Liver (tissue), 9 donors: ENCODE measurements around the gene NDUFAF5. TPM values are rescaled to one million over a fixed set of nuclear protein-coding genes. Genes with fewer than 3 reads are reported as not detected.

ENCODE experiments used
- DNase-seq: peaks from one replicate; pipeline ENCODE4 v3.0.0-alpha.2; 2017; ENCODE audit warnings: low spot score
- H3K27ac ChIP-seq, 2 donors: one replicate each; pipeline ENCODE4 v1.7.0; 2013; ENCODE audit warnings: inconsistent platforms in 2 of 2, low read length in 2 of 2, control low read depth in 1 of 2, low read depth in 1 of 2, mild to moderate bottlenecking in 1 of 2
- H3K27me3 ChIP-seq, 4 donors: one replicate each; pipeline versions ENCODE4 v1.6.1 to v1.7.0; 2013; ENCODE audit warnings: low read length in 3 of 4, inconsistent platforms in 1 of 4, mild to moderate bottlenecking in 1 of 4, moderate library complexity in 1 of 4; ENCODE audit not compliant: control insufficient read depth in 4 of 4, insufficient read depth in 4 of 4
- H3K36me3 ChIP-seq, 4 donors: one replicate each; pipeline versions ENCODE4 v1.6.1 to v1.7.0; 2013; ENCODE audit warnings: low read length in 3 of 4, mild to moderate bottlenecking in 3 of 4, low read depth in 1 of 4, moderate library complexity in 1 of 4; ENCODE audit not compliant: control insufficient read depth in 4 of 4, insufficient read depth in 3 of 4
- H3K4me1 ChIP-seq, 4 donors: one replicate each; pipeline versions ENCODE4 v1.6.1 to v1.7.0; 2013; ENCODE audit warnings: low read length in 3 of 4, mild to moderate bottlenecking in 3 of 4, moderate library complexity in 1 of 4; ENCODE audit not compliant: control insufficient read depth in 4 of 4, insufficient read depth in 4 of 4
- H3K4me3 ChIP-seq, 3 donors: one replicate each; pipeline versions ENCODE4 v1.6.1 to v1.7.0; 2013; ENCODE audit warnings: low read length in 3 of 3, control low read depth in 1 of 3, low read depth in 1 of 3, mild to moderate bottlenecking in 1 of 3
- H3K9ac ChIP-seq, 2 donors: one replicate each; pipeline ENCODE4 v1.7.0; 2013; ENCODE audit warnings: low read length in 2 of 2, mild to moderate bottlenecking in 2 of 2, moderate library complexity in 2 of 2, control low read depth in 1 of 2, low read depth in 1 of 2
- H3K9me3 ChIP-seq, 4 donors: one replicate each; pipeline versions ENCODE4 v1.6.1 to v1.7.0; 2013; ENCODE audit warnings: low read length in 3 of 4; ENCODE audit not compliant: control insufficient read depth in 4 of 4
- EGR1 ChIP-seq, 2 donors: IDR thresholded peaks; 2 replicates each; pipeline ENCODE4 v1.6.1; 2016 to 2018; ENCODE audit warnings: antibody characterized with exemption in 2 of 2, low read depth in 2 of 2
- HNF4G ChIP-seq: IDR thresholded peaks from 2 replicates; pipeline ENCODE4 v1.6.1; 2016; ENCODE audit warnings: antibody characterized with exemption
- JUND ChIP-seq, 2 donors: IDR thresholded peaks; 2 replicates each; pipeline ENCODE4 v1.6.1; 2016; ENCODE audit warnings: antibody characterized with exemption in 2 of 2
- NR2F2 ChIP-seq: IDR thresholded peaks from 2 replicates; pipeline ENCODE4 v1.6.1; 2016; ENCODE audit warnings: antibody characterized with exemption
- RAD21 ChIP-seq, 2 donors: IDR thresholded peaks; 2 replicates each; pipeline ENCODE4 v1.6.1; 2016; ENCODE audit warnings: antibody characterized with exemption in 2 of 2, mild to moderate bottlenecking in 2 of 2
- RXRA ChIP-seq, 2 donors: IDR thresholded peaks; 2 replicates each; pipeline ENCODE4 v1.6.1; 2017 to 2018; ENCODE audit warnings: antibody characterized with exemption in 2 of 2, mild to moderate bottlenecking in 1 of 2
- WGBS: extraction: QIAGEN DNeasy Blood & Tissue Kit; methylation state at CpG from one replicate; pipeline ENCODE4 v1.1.7; 2013; 5-methylcytosine and 5-hydroxymethylcytosine counted together
- polyA plus RNA-seq, 2 donors: library from polyadenylated mRNA; stranded (reverse) in 1 of 2; unstranded in 1 of 2; fragments of 200-250 nt in 1 of 2; fragments of >200 nt in 1 of 2; fragmentation: Nextera tagmentation in 1 of 2; extraction: Ambion mirVana in 1 of 2; gene quantifications; one replicate each; pipeline versions ENCODE4 v1.2.1 to v1.2.3, GENCODE V29; 2013 to 2015
- total RNA-seq, 2 donors: library from RNA; depleted of rRNA; stranded (reverse); fragments of >200 nt; gene quantifications; one replicate each; pipeline ENCODE4 v1.2.3, GENCODE V29; 2014
- TF ChIP-seq, protein P1 (sequence below): IDR thresholded peaks from 2 replicates; pipeline ENCODE4 v1.6.1; 2016; ENCODE audit warnings: antibody characterized with exemption, mild to moderate bottlenecking
- donor health status: healthy.
- donor health status: healthy.
- donor health status: healthy.
- donor health status: healthy.
- donor health status: healthy.

The NDUFAF5 gene
- total and polyA plus RNA-seq, 4 donors = 6.6 to 15.9 (median 12.3) TPM

DNA sequence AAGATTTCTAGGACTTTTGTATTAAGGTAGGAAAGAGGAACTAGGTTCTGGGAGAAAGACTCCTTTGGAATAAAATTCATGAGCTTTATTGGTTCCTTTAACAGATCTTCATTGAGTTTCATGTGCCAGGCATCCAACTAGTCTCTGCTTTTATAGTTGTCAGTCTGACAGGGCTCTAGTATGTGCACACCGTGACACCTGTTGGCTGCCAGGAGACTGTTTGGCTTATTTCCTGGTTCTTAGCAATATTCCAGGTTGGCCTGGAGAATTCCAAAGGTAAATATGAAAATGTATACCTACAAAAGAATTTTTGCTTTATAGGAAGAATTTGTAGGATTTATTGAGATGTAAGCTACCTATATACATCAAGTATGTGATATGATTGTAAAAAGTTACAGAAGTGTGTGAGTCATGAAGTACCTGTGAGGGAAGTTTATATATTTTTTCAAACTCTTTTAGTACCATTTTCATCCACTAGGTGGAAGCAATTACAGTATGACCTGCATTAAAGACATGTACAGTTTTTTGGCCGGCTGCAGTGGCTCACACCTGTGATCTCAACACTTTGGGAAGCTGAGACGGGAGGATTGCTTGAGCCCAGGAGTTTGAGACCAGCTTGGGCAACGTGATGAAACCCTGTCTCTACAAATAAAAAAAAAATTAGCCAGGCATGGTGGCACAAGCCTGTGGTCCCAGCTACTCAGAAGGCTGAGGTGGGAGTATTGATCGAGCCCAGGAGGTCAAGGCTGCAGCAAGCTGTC is 35.2 kb downstream of the NDUFAF5 start (continued):
- no peak for TF ChIP-seq RXRA (IDR thresholded peaks at IDR 0.05)
- TF ChIP-seq, protein P1, sequence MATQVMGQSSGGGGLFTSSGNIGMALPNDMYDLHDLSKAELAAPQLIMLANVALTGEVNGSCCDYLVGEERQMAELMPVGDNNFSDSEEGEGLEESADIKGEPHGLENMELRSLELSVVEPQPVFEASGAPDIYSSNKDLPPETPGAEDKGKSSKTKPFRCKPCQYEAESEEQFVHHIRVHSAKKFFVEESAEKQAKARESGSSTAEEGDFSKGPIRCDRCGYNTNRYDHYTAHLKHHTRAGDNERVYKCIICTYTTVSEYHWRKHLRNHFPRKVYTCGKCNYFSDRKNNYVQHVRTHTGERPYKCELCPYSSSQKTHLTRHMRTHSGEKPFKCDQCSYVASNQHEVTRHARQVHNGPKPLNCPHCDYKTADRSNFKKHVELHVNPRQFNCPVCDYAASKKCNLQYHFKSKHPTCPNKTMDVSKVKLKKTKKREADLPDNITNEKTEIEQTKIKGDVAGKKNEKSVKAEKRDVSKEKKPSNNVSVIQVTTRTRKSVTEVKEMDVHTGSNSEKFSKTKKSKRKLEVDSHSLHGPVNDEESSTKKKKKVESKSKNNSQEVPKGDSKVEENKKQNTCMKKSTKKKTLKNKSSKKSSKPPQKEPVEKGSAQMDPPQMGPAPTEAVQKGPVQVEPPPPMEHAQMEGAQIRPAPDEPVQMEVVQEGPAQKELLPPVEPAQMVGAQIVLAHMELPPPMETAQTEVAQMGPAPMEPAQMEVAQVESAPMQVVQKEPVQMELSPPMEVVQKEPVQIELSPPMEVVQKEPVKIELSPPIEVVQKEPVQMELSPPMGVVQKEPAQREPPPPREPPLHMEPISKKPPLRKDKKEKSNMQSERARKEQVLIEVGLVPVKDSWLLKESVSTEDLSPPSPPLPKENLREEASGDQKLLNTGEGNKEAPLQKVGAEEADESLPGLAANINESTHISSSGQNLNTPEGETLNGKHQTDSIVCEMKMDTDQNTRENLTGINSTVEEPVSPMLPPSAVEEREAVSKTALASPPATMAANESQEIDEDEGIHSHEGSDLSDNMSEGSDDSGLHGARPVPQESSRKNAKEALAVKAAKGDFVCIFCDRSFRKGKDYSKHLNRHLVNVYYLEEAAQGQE = no peak
- no peak for TF ChIP-seq NR2F2
- no peak for TF ChIP-seq JUND (IDR thresholded peaks at IDR 0.05)
- peak; percentile 74 to 81 for TF ChIP-seq RAD21 (IDR thresholded peaks at IDR 0.05)

DNA sequence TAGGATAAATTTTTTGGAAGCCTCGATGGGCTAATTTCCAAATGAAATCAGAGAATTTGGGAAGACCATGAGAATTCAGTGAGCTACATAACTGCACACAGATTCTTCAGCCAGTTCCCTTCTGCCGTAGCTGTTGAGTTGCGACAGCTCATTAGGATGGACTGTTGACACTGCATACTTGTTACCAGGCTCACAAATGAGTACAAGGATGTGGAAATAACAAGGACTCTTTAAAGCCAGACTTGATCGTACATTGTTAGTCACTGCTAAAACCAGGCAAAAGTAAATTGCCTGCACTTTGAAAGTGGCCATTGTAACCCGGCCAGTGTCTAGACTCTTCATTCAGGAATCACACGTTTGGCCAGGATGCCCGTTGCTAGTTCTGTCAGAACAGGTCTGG is 37.0 kb downstream of the NDUFAF5 start:
- 86% methylated on average over 7 of the region's 7 CpGs for WGBS
- DNase-seq = no peak
- no peaks in the 10 kb centered on the region for H3K9me3 ChIP-seq
- H3K27me3 ChIP-seq = no peaks in the 10 kb centered on the region
- no peak overlapping the region for H3K27ac ChIP-seq
- no peaks in the 10 kb centered on the region for H3K4me1 ChIP-seq
- H3K4me3 ChIP-seq = no peak overlapping the region
- TF ChIP-seq, protein P1 = no peak
- TF ChIP-seq JUND (IDR thresholded peaks at IDR 0.05) (no peak), NR2F2 (no peak)
- H3K36me3 ChIP-seq = peaks cover 4 to 13% (median 9%) of the 10 kb centered on the region in 4 donors
- H3K9ac ChIP-seq = no peak overlapping the region

DNA sequence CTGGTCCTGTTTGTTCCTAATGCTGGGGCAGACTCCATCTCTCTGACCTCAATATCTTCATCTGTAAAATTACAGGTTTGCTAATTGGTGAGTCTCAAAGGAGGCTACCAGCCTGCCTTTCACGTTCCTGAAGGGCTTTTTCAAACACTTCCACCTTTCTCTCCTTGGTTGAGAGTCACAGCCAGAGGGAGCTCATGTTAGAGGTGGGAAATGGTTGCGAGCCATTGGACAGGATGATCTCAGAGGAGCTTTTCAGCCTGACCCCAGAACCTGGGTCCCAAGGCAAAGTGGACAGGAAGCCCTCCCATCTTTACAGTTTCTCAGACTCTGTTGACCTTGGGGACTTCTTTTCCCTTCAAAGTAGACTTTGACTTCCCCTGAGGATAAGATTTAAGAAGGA is 37.6 kb downstream of the NDUFAF5 start:
- TF ChIP-seq RXRA (IDR thresholded peaks at IDR 0.05) (no peak), NR2F2 (no peak), HNF4G (no peak), EGR1 (IDR thresholded peaks at IDR 0.05; ENCODE audit: low read depth in 2 of 2) (no peak)
- Histone ChIP-seq H3K9ac (no peak overlapping the region), H3K4me3 (no peak overlapping the region), H3K36me3 (peaks cover 4 to 7% (median 4%) of the 10 kb centered on the region in 4 donors), H3K4me1 (no peaks in the 10 kb centered on the region), H3K27me3 (no peaks in the 10 kb centered on the region), H3K27ac (no peak overlapping the region), H3K9me3 (no peaks in the 10 kb centered on the region)
- WGBS = 71% methylated on average over 2 of the region's 2 CpGs
- DNase-seq = no peak
